Upper lobe of right lung (tissue), 1 donor: Measurements from ENCODE around the gene YY1. TPM values are rescaled to one million over a fixed set of nuclear protein-coding genes. Genes with fewer than 3 reads are reported as not detected.

Experiments used
- ATAC-seq: fragments of 200-7000 bp; cut with Tn5 transposase; one replicate; pipeline ENCODE4 v1.9.1; 2020; ENCODE audit warnings: mild to moderate bottlenecking, moderate library complexity
- DNase-seq: peaks from one replicate; pipeline ENCODE4 v3.0.0-alpha.2; 2020
- H3K27ac ChIP-seq: fragments of 200-600 bp; one replicate; pipeline ENCODE4 v1.8.0; 2022
- H3K27me3 ChIP-seq: fragments of 200-600 bp; one replicate; pipeline ENCODE4 v1.8.0; 2022; ENCODE audit warnings: mild to moderate bottlenecking
- H3K36me3 ChIP-seq: fragments of 200-600 bp; one replicate; pipeline ENCODE4 v1.8.0; 2022
- H3K4me1 ChIP-seq: fragments of 200-600 bp; one replicate; pipeline ENCODE4 v1.8.0; 2022
- H3K4me3 ChIP-seq: fragments of 200-600 bp; one replicate; pipeline ENCODE4 v1.8.0; 2022; ENCODE audit warnings: mild to moderate bottlenecking
- H3K9me3 ChIP-seq: fragments of 200-600 bp; one replicate; pipeline ENCODE4 v1.8.0; 2022
- CTCF ChIP-seq: fragments of 200-600 bp; IDR thresholded peaks from one replicate; pipeline ENCODE4 v1.8.0; 2022; ENCODE audit warnings: antibody characterized with exemption
- intact Hi-C: fragments of 100-400 bp; cut with DNase I; formaldehyde crosslinking; loops from one replicate; pipeline ENCODE4 v1.11.0; 2022
- total RNA-seq: library from RNA; stranded (reverse); fragmentation: NEBNext Ultra II Directional; extraction: Animal tissue kit (Norgen Biotek cat#: 25700); gene quantifications from one replicate; pipeline ENCODE4 v1.2.1, GENCODE V29; 2021
- donor health status: DM: no; HTN: yes; CAD: no; lungs with severe emphysema.

Gene YY1
- total RNA-seq, 1 donor from 2014 or later = 69.4 TPM

GRCh38 chr14:100239211-100239839 is 381 bp downstream of the YY1 start:
- TF ChIP-seq CTCF = no peak
- H3K27me3 ChIP-seq = no peaks in the 10 kb centered on the region
- intact Hi-C loops = no loop called here
- H3K4me3 ChIP-seq = peak overlapping the region; percentile 88
- no peaks in the 10 kb centered on the region for H3K9me3 ChIP-seq
- DNase-seq = peak; percentile 73
- H3K4me1 ChIP-seq = peaks cover 54% of the 10 kb centered on the region
- ATAC-seq = no peak
- H3K27ac ChIP-seq = peak overlapping the region; percentile 80
- H3K36me3 ChIP-seq = no peaks in the 10 kb centered on the region

GRCh38 chr14:100239840-100240667 is 1.1 kb downstream of the YY1 start:
- peak; percentile 74 for ATAC-seq
- peak; percentile 50 for TF ChIP-seq CTCF
- H3K27me3 ChIP-seq = no peaks in the 10 kb centered on the region
- DNase-seq = peak; percentile 94
- no peaks in the 10 kb centered on the region for H3K36me3 ChIP-seq
- H3K9me3 ChIP-seq = no peaks in the 10 kb centered on the region
- H3K27ac ChIP-seq = peak overlapping the region; percentile 80
- intact Hi-C loops = no loop called here
- H3K4me1 ChIP-seq = peaks cover 54% of the 10 kb centered on the region
- H3K4me3 ChIP-seq = peak overlapping the region; percentile 88

GRCh38 chr14:100240668-100241032 is 1.7 kb downstream of the YY1 start:
- Histone ChIP-seq H3K4me3 (peak overlapping the region; percentile 57), H3K27ac (peak overlapping the region; percentile 77), H3K4me1 (peaks cover 59% of the 10 kb centered on the region), H3K27me3 (no peaks in the 10 kb centered on the region), H3K9me3 (no peaks in the 10 kb centered on the region), H3K36me3 (no peaks in the 10 kb centered on the region)
- no peak for TF ChIP-seq CTCF
- intact Hi-C loops = no loop called here
- ATAC-seq = no peak
- DNase-seq = no peak

- Histone ChIP-seq H3K4me1 (peaks cover 61% of the 10 kb centered on the region), H3K27ac (peak overlapping the region; percentile 77), H3K4me3 (peak overlapping the region; percentile 57), H3K27me3 (no peaks in the 10 kb centered on the region), H3K36me3 (no peaks in the 10 kb centered on the region), H3K9me3 (no peaks in the 10 kb centered on the region)
- intact Hi-C loops = no loop called here
- TF ChIP-seq CTCF = no peak
- DNase-seq = no peak
- no peak for ATAC-seq
These were observed 2.3 kb downstream of the YY1 start for GRCh38 chr14:100241279-100241678.

- intact Hi-C loops = no loop called here
These were observed 4.1 kb downstream of the YY1 start for GRCh38 chr14:100243020-100243419.

More at GRCh38 chr14:100243020-100243419, 4.1 kb downstream of the YY1 start:
- Histone ChIP-seq H3K9me3 (no peaks in the 10 kb centered on the region), H3K27ac (no peak overlapping the region), H3K4me3 (no peak overlapping the region), H3K36me3 (no peaks in the 10 kb centered on the region), H3K4me1 (peaks cover 64% of the 10 kb centered on the region), H3K27me3 (no peaks in the 10 kb centered on the region)
- TF ChIP-seq CTCF = no peak
- DNase-seq = no peak
- no peak for ATAC-seq
